HG02981 (cell line): Measurements from ENCODE around the gene BOD1.

ENCODE experiments used
- ATAC-seq: cut with Tn5 transposase; IDR thresholded peaks from one replicate; pipeline ENCODE4 v1.9.1; 2021; ENCODE audit warnings: mild to moderate bottlenecking, moderate library complexity; ENCODE audit not compliant: unreplicated experiment

BOD1 gene

GRCh38 chr5:173578947-173579615, 37.4 kb downstream of the BOD1 start:
- ATAC-seq, result no peak

GRCh38 chr5:173577817-173578216, 38.6 kb downstream of the BOD1 start:
- ATAC-seq, result no peak

- no peak for ATAC-seq
Observed at GRCh38 chr5:173577166-173577565, 39.3 kb downstream of the BOD1 start.

- ATAC-seq, result no peak
Observed at GRCh38 chr5:173575985-173576384, 40.5 kb downstream of the BOD1 start.

- no peak for ATAC-seq
Observed at GRCh38 chr5:173574983-173575382, 41.5 kb downstream of the BOD1 start.

- ATAC-seq, result peak; percentile 82
Observed at GRCh38 chr5:173573126-173573960, 43.1 kb downstream of the BOD1 start.

- ATAC-seq, result no peak
Observed at GRCh38 chr5:173572431-173573125, 43.9 kb downstream of the BOD1 start.

GRCh38 chr5:173570321-173571090, 45.9 kb downstream of the BOD1 start:
- ATAC-seq, result no peak

GRCh38 chr5:173568703-173569102, 47.7 kb downstream of the BOD1 start:
- no peak for ATAC-seq

GRCh38 chr5:173568128-173568527, 48.3 kb downstream of the BOD1 start:
- ATAC-seq, result no peak

GRCh38 chr5:173567548-173567947, 48.9 kb downstream of the BOD1 start:
- no peak for ATAC-seq

- no peak for ATAC-seq
Observed at GRCh38 chr5:173565491-173566072, 50.9 kb downstream of the BOD1 start.

GRCh38 chr5:173564106-173564505, 52.3 kb downstream of the BOD1 start:
- no peak for ATAC-seq

- ATAC-seq, result no peak
Observed at GRCh38 chr5:173563246-173563645, 53.2 kb downstream of the BOD1 start.

GRCh38 chr5:173562451-173562850, 54.0 kb downstream of the BOD1 start:
- ATAC-seq, result no peak
